Measurements from ENCODE around the gene CCDC107.

The CCDC107 gene

GRCh38 chr9:35656348-35656747 lies 1.7 kb upstream of the CCDC107 start:
- no peak for DNase-seq (ENCODE audit: low spot score)
- TF ChIP-seq CTCF (conservative IDR thresholded peaks at IDR 0.05; ENCODE audit: low read depth) = no peak
- no peak overlapping the region for H3K27ac ChIP-seq
- ChIA-PET CTCF (interaction anchor here (2.9 kb wide), 1 partner anchor 9 kb away, joined by 21 read pairs; no protein-coding TSS in a partner anchor), POLR2A (ENCODE audit: low non-redundant PET) (no interaction called here)

GRCh38 chr9:35656831-35657545 lies 1.1 kb upstream of the CCDC107 start:
- ChIA-PET CTCF (interaction anchor here (0.7 to 2.9 kb wide), 4 partner anchors 8 to 53 kb away, joined by 3 to 21 read pairs (median 6); no protein-coding TSS in a partner anchor), POLR2A (ENCODE audit: low non-redundant PET) (no interaction called here)
- H3K27ac ChIP-seq = peak overlapping the region; percentile 92
- no peak for TF ChIP-seq CTCF (conservative IDR thresholded peaks at IDR 0.05; ENCODE audit: low read depth)
- no peak for DNase-seq (ENCODE audit: low spot score)

GRCh38 chr9:35657546-35658136 lies 451 bp upstream of the CCDC107 start, which contains the start of gene RMRP:
TSS of gene RMRP (minus strand) at chr9:35658019.
- peak; percentile 98 for DNase-seq (ENCODE audit: low spot score)
- no peak for TF ChIP-seq CTCF (conservative IDR thresholded peaks at IDR 0.05; ENCODE audit: low read depth)
- ChIA-PET POLR2A (ENCODE audit: low non-redundant PET) (interaction anchor here (1.2 kb wide), 1 partner anchor 52 kb away, joined by 3 read pairs; the partner anchor contains the start of gene TESK1), CTCF (interaction anchor here (0.6 to 2.9 kb wide), 13 partner anchors 9 to 241 kb away, joined by 3 to 21 read pairs (median 4); partner anchors contain the start of genes CREB3, TLN1 and TPM2)
- peak within 1 kb of the TSS; percentile 92 for H3K27ac ChIP-seq

- peak overlapping the region; percentile 92 for H3K27ac ChIP-seq
- ChIA-PET CTCF (interaction anchor here (0.7 to 2.9 kb wide), 6 partner anchors 12 to 78 kb away, joined by 3 to 21 read pairs (median 8); partner anchors contain the start of genes CREB3 and TLN1), POLR2A (ENCODE audit: low non-redundant PET) (no interaction called here)
- TF ChIP-seq CTCF (conservative IDR thresholded peaks at IDR 0.05; ENCODE audit: low read depth) = no peak
- DNase-seq (ENCODE audit: low spot score) = no peak
These were observed 802 bp downstream of the CCDC107 start for GRCh38 chr9:35658968-35659220.

- H3K27ac ChIP-seq = peak overlapping the region; percentile 60
- ChIA-PET POLR2A (ENCODE audit: low non-redundant PET) (no interaction called here), CTCF (interaction anchor here (0.7 to 2.9 kb wide), 5 partner anchors 12 to 78 kb away, joined by 3 to 21 read pairs (median 7); partner anchors contain the start of genes CREB3 and TLN1)
- DNase-seq (ENCODE audit: low spot score) = no peak
- TF ChIP-seq CTCF (conservative IDR thresholded peaks at IDR 0.05; ENCODE audit: low read depth) = no peak
These were observed 1.2 kb downstream of the CCDC107 start for GRCh38 chr9:35659340-35659739.

- H3K27ac ChIP-seq = peak overlapping the region; percentile 60
- ChIA-PET CTCF (interaction anchor here (0.6 to 1.2 kb wide), 7 partner anchors 15 to 347 kb away, joined by 3 to 10 read pairs (median 4); no protein-coding TSS in a partner anchor), POLR2A (ENCODE audit: low non-redundant PET) (interaction anchor here (0.7 to 1.1 kb wide), 3 partner anchors 28 to 69 kb away, joined by 3 read pairs; partner anchors contain the start of gene TPM2)
- peak; percentile 54 for TF ChIP-seq CTCF (conservative IDR thresholded peaks at IDR 0.05; ENCODE audit: low read depth)
- DNase-seq (ENCODE audit: low spot score) = no peak
These were observed 2.9 kb downstream of the CCDC107 start for GRCh38 chr9:35660966-35661415.

All from RWPE1 (cell line).